ENCODE results near the gene BACE1.
A peak's percentile ranks its signal among the peaks of the same experiment; 100 is the strongest.

Gene BACE1

DNA sequence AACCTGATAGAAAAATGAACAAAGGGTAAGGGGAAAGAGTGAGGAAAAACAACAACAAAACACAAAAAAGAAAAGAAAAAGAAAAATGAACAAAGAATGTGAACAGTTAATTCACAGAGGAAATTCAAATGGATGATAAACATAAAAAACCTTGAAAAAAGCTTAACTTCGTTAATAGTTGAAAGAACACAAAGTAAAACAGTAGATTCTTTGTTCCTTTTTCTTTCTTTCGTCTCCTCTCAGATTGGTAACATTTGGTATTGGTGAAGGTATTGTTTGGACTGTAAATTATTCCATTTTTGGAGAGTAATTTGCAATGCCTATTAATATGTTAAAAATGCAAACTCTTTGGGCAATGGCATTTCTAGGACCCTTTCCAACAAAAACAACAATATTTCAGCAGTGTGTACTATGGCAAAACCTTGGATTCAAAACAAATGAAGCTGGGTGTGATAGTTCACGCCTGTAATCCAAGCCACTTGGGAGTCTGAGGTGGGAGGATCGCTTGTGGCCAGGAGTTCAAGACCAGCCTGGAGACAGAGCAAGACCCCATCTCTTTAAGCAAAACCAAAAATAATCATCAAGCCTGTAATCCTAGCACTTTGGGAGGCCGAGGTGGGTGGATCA lies 3.3 kb upstream of the BACE1 start:
- TF ChIP-seq, protein P1, sequence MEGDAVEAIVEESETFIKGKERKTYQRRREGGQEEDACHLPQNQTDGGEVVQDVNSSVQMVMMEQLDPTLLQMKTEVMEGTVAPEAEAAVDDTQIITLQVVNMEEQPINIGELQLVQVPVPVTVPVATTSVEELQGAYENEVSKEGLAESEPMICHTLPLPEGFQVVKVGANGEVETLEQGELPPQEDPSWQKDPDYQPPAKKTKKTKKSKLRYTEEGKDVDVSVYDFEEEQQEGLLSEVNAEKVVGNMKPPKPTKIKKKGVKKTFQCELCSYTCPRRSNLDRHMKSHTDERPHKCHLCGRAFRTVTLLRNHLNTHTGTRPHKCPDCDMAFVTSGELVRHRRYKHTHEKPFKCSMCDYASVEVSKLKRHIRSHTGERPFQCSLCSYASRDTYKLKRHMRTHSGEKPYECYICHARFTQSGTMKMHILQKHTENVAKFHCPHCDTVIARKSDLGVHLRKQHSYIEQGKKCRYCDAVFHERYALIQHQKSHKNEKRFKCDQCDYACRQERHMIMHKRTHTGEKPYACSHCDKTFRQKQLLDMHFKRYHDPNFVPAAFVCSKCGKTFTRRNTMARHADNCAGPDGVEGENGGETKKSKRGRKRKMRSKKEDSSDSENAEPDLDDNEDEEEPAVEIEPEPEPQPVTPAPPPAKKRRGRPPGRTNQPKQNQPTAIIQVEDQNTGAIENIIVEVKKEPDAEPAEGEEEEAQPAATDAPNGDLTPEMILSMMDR (IDR thresholded peaks at IDR 0.05; ENCODE audit: low read depth, low read length), result no peak
- no peak overlapping the region for H3K4me3 ChIP-seq (replicated peaks in 1 of 2; ENCODE audit: low read depth in 2 of 2, low read length in 2 of 2)
- DNase-seq (ENCODE audit: low read depth in 2 of 2), result peak; percentile 73 to 87

DNA sequence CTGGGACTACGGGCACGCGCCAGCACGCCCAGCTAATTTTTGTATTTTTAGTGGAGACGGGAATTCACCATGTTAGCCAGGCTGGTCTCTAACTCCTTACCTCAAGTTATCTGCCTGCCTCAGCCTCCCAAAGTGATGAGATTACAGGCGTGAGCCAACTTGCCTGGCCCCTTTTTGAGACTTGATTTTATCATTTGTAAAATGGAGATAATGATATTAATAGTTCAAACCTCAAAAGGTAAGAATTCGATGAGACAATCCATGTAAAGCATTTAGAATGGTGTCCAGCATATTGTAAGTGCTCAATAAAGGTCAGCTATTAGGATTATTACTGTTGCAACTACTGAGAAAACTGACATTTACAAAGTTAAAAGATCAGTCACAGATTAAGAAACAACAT lies 2.7 kb upstream of the BACE1 start:
- no peak for DNase-seq (ENCODE audit: low read depth in 2 of 2)
- TF ChIP-seq, protein P1 (IDR thresholded peaks at IDR 0.05; ENCODE audit: low read depth, low read length), result no peak

DNA sequence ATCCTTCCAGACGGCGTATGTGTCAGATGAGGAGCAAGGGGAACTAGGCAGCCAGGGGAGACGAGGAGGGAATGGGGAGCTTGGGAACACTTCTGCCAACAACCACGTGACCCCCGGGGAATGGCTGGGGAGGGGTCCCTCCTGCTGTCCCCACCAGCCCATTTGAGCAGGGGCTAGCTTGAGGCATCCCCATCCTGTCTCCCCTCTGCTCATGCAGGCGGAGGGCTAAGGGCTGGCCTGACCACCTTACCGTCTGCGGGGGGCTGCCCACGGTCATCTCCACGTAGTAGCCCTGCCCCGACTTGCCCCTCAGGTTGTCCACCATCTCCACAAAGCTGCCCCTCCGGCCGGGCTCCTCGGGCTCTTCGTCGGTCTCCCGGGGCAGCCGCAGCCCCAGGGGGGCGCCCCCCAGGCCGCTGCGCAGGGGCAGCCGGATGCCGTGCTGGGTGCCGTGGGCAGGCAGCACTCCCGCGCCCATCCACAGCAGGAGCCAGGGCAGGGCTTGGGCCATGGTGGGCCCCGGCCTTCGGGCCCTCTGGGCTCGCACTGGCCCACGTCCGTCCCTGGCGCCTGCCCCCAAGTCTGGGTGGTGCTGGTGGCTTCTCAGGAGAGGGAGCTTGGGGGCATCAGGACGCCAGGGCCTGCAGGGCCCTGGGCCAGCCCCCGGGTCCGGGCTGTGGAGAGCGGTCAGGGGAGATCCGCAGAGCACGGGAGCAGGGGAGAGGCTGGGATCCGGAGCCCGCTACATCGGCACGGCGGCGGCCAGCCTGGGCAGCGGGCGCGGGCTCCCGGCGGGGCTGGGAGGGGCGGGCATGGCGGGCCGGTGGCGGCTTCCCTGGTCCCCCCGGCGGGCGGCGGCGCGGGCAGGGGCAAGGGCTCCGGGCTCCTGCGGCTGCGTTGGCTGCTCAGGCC lies 515 bp downstream of the BACE1 start:
- peak overlapping the region; percentile 76 to 81 for H3K4me3 ChIP-seq (replicated peaks in 1 of 2; ENCODE audit: low read depth in 2 of 2, low read length in 2 of 2)
- DNase-seq (ENCODE audit: low read depth in 2 of 2), result no peak
- TF ChIP-seq, protein P1 (IDR thresholded peaks at IDR 0.05; ENCODE audit: low read depth, low read length), result no peak

More for the DNA sequence above, 2.7 kb upstream of the BACE1 start:
- H3K4me3 ChIP-seq (replicated peaks in 1 of 2; ENCODE audit: low read depth in 2 of 2, low read length in 2 of 2), result no peak overlapping the region

DNA sequence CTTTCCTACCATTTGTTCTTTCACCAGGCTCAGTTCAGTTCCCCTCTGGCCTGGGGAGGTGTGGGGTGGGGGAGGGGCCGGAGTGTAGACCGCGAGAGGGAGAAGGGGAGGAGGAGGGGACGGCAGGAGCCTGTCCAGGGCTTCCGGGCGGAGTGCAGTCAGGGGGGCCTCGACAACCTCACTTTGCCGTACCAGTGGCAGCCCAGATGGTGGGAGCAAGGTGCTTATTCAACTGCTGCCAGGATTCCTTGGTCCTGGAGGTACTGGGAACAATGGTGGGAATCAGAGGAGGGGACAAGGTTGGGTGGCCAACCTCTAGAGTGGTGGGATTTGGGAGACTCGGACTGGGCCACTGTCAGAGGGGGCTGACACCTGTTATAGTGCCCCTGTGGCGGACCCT lies 1.2 kb downstream of the BACE1 start:
- TF ChIP-seq, protein P1 (IDR thresholded peaks at IDR 0.05; ENCODE audit: low read depth, low read length), result no peak
- DNase-seq (ENCODE audit: low read depth in 2 of 2), result no peak

DNA sequence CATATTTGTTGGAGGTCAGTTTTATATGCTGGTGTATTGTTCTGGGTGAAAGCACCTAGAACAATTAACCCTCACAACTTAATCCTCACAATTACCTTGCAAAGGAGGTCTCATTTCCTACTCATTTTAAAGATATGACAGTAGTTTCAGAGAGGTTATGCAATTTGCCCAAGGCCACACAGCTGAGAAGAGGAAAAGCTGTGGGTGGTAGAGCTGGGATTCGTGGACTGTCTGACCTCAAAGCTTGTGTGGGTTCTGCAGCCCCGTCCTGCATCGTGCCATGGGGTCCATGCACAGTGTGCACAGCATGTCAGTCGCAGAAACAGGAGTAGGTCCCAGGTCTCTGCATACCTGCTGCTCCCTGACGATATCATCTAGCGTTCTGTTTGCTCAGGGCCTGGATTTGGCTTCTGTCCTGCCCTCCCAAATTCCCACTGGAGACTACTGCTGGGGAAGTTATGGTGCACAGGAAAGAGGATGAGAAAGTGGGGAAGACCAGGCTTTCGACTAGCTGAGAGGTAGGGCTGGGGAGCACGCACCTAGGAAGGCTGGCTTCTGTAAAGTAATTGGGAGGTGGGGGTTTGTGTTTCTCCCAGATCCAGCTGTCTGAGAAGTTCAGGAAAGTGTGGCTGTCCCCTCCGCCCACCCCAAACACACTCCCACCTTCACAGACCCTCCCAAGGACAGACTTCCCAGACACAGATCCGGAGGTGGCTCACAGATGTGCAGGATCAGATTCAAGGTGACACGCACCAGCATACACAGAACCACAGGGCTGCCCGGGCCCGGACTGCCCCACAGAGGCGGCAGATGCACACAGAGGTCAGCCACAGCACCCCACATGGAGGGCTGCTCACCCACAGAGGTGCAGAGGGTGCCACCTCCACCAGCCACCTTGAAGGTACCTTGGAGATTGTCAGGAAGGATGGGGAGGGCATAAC lies 2.0 kb downstream of the BACE1 start:
- no peak for DNase-seq (ENCODE audit: low read depth in 2 of 2)
- TF ChIP-seq, protein P1 (IDR thresholded peaks at IDR 0.05; ENCODE audit: low read depth, low read length), result no peak
- peak overlapping the region; percentile 76 to 81 for H3K4me3 ChIP-seq (replicated peaks in 1 of 2; ENCODE audit: low read depth in 2 of 2, low read length in 2 of 2)

More for the DNA sequence above, 1.2 kb downstream of the BACE1 start:
- peak overlapping the region; percentile 76 to 81 for H3K4me3 ChIP-seq (replicated peaks in 1 of 2; ENCODE audit: low read depth in 2 of 2, low read length in 2 of 2)

DNA sequence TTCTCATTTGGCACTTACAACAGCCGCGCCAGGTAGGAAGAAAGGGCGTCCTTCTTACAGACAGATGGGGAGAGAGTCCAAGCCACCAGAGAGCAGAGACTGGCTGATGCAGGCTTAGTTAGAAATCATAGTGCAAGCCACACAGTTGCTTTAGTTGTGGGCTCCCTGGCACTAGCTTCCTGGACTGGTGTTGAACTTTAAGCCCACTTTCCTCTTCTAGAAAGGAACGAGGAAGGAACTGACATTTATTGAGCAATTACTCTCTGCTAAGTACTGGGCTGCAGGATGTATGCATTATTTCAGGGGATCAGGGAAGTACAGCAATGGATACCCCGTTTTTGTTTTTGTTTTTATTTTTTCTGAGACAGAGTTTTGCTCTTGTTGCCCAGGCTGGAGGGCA lies 3.0 kb downstream of the BACE1 start:
- no peak for DNase-seq (ENCODE audit: low read depth in 2 of 2)
- TF ChIP-seq, protein P1 (IDR thresholded peaks at IDR 0.05; ENCODE audit: low read depth, low read length), result no peak
- H3K4me3 ChIP-seq (replicated peaks in 1 of 2; ENCODE audit: low read depth in 2 of 2, low read length in 2 of 2), result no peak overlapping the region
